ENCODE measurements around the gene TMEM145.

GRCh38 chr19:42281146-42281826, 31.8 kb upstream of the TMEM145 start:
- TF ChIP-seq CTCF (conservative IDR thresholded peaks at IDR 0.05; ENCODE audit: low read depth, low read length) (no peak), EZH2 (IDR thresholded peaks at IDR 0.05; ENCODE audit: low read length, unreplicated experiment) (no peak)
